ENCODE results near the gene CKS1B. TPM values are rescaled to one million over a fixed set of nuclear protein-coding genes. Genes with fewer than 3 reads are reported as not detected.
"Not testable (repeated sequence)": the region's sequence is repeated elsewhere in the genome, so short reads cannot be mapped to it uniquely, and the experiment has no call there.

Gene CKS1B
- total RNA-seq, 1 donor from 2014 or later: 23.2 TPM

DNA sequence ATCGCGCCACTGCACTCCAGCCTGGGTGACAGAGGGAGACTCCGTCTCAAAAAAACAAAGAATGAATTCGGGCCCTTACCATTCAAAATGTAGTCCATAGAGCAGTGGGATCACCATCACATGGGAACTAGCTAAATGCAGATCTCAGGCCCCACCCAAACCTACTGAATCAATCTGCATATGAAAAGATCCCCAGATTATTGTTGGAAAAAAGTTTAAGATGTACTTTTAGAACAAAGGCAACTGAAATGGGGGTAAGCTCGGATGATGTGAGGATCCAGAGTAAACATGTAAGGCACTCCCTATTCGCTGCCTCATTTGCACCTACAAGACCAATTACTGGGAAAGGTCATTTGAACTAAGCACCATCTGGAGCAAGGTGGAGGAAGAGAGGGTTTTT is 7.9 kb downstream of the CKS1B start:
- Mint-ChIP-seq H3K4me1 (ENCODE audit: low read depth) (peaks cover 8% of the 10 kb centered on the region), H3K27ac (ENCODE audit: unreplicated experiment) (no peak overlapping the region), H3K27me3 (ENCODE audit: low read depth) (no peaks in the 10 kb centered on the region), H3K9me3 (ENCODE audit: low read depth) (no peaks in the 10 kb centered on the region), H3K4me3 (ENCODE audit: unreplicated experiment) (no peak overlapping the region), H3K36me3 (ENCODE audit: low read depth) (no peaks in the 10 kb centered on the region)
- no peak for DNase-seq (ENCODE audit: low spot score)
- TF ChIP-seq, protein P1, sequence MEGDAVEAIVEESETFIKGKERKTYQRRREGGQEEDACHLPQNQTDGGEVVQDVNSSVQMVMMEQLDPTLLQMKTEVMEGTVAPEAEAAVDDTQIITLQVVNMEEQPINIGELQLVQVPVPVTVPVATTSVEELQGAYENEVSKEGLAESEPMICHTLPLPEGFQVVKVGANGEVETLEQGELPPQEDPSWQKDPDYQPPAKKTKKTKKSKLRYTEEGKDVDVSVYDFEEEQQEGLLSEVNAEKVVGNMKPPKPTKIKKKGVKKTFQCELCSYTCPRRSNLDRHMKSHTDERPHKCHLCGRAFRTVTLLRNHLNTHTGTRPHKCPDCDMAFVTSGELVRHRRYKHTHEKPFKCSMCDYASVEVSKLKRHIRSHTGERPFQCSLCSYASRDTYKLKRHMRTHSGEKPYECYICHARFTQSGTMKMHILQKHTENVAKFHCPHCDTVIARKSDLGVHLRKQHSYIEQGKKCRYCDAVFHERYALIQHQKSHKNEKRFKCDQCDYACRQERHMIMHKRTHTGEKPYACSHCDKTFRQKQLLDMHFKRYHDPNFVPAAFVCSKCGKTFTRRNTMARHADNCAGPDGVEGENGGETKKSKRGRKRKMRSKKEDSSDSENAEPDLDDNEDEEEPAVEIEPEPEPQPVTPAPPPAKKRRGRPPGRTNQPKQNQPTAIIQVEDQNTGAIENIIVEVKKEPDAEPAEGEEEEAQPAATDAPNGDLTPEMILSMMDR (IDR thresholded peaks at IDR 0.05): no peak

DNA sequence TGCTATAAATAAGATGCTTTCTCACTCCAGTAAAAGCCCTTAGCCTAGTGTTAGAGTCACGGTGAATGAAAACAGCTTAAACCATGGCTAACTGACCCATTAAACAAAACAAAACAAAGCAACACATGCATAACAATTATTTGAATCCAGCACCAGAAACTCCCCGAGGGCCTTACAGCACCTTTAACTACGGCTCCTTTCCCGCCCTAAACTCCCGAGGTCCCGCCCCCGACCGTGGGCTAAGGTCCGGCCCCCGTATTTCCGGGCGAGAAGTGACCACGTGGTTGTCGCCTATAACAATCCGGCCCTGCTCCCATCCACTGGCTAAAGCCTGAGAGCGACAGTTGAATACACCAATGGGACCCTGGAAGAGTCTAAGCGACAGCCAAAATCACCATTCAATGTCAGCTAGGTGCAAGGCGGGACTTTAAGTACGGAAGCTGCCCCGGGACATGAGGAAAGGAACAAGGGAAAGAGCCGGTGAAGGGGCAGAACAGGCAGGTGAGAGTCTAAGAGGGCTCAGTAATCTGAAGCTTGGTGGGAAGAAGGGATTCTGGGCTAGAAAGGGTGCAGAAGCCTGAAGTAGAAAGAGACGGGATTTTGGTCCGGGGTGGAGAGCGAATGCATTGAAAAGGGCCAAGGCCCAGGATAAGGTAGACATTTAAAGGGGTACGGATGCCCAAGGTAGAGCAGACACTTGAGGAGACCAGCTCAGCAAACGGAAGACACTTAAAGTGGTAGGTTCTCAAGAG is 8.6 kb downstream of the CKS1B start, which contains the start of gene FLAD1:
FLAD1 (plus strand) TSS at position 448 of the 752 bp plus-strand sequence. CDS start 351 bp downstream, outside the sequence.
- peaks cover 6% of the 10 kb centered on the region for H3K4me1 Mint-ChIP-seq (ENCODE audit: low read depth)
- DNase-seq (ENCODE audit: low spot score): peak; percentile 96
- H3K36me3 Mint-ChIP-seq (ENCODE audit: low read depth): no peaks in the 10 kb centered on the region
- H3K27me3 Mint-ChIP-seq (ENCODE audit: low read depth): no peaks in the 10 kb centered on the region
- H3K27ac Mint-ChIP-seq (ENCODE audit: unreplicated experiment): no peak within 1 kb of the TSS
- TF ChIP-seq, protein P1 (IDR thresholded peaks at IDR 0.05): no peak
- H3K4me3 Mint-ChIP-seq (ENCODE audit: unreplicated experiment): no peak within 1 kb of the TSS
- no peaks in the 10 kb centered on the region for H3K9me3 Mint-ChIP-seq (ENCODE audit: low read depth)

DNA sequence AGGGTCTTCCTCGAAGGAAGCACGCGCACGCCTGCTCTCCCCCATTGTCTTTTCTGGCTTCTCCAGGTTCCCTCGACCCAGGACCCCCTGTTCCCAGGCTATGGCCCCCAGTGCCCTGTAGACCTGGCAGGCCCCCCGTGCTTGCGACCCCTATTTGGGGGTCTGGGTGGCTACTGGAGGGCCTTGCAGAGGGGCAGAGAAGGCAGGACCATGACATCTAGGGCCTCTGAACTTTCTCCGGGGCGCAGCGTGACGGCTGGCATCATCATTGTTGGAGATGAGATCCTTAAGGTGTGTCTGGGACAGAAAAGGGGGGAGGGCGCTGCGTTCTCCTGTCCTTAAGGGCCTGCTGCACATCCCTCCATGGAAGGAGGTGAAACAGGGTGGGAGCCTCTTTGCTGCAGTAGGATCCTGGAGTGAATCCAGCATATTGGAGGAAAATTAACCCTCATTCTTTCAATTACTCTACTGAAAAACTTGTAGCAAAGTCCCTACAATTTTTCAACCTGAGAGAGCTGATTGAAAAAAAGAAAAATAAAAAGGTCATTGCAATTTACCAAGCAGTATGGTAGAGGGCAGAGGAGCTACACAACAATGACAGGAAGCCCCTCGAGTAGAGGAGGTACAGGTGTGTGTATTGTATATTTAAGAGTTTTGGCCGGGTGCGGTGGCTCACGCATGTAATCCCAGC is 9.4 kb downstream of the CKS1B start:
- Mint-ChIP-seq H3K36me3 (ENCODE audit: low read depth) (peaks cover 3% of the 10 kb centered on the region), H3K9me3 (ENCODE audit: low read depth) (no peaks in the 10 kb centered on the region), H3K27ac (ENCODE audit: unreplicated experiment) (no peak overlapping the region), H3K4me1 (ENCODE audit: low read depth) (peaks cover 6% of the 10 kb centered on the region), H3K4me3 (ENCODE audit: unreplicated experiment) (no peak overlapping the region), H3K27me3 (ENCODE audit: low read depth) (no peaks in the 10 kb centered on the region)
- TF ChIP-seq, protein P1 (IDR thresholded peaks at IDR 0.05): no peak
- peak; percentile 58 for DNase-seq (ENCODE audit: low spot score)

DNA sequence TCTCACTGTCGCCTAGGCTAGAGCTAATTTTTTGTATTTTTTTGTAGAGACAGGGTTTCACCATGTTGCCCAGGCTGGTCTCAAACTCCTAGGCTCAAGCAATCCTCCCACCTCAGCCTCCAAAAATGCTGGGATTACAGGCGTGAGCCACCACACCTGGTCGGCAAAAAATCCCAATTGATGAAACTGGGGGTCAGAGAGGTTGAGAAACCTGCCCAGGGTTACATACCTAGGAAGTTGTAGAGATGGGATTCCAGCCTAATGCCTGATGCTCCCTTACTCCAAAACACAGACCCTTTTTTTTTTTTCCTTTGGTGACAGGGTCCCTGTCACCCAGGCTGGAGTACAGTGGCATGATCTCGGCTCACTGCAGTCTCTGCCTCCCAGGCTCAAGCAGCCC is 12.3 kb downstream of the CKS1B start:
- H3K27ac Mint-ChIP-seq (ENCODE audit: unreplicated experiment); H3K27me3 Mint-ChIP-seq (ENCODE audit: low read depth); H3K36me3 Mint-ChIP-seq (ENCODE audit: low read depth); H3K4me3 Mint-ChIP-seq (ENCODE audit: unreplicated experiment); H3K4me1 Mint-ChIP-seq (ENCODE audit: low read depth); DNase-seq (ENCODE audit: low spot score); H3K9me3 Mint-ChIP-seq (ENCODE audit: low read depth): not testable (repeated sequence)

DNA sequence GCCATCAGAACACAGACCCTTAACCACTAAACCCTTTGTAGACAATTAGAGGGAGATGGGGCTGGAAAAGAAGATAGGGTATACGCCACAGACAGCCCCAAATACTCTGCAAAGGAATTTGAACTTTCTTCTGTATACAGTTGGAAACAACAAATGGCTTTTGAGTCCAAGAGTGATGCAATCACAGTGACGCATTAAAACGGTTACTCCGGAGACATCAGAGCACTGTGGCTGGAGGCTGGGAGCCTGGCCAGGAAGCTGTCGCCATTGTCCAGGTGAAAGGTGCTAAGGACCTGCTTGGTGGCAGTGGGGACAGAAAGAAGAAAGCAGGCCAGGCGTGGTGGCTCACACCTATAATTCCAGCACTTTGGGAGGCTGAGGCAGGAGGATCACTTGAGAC is 12.8 kb downstream of the CKS1B start:
- H3K4me3 Mint-ChIP-seq (ENCODE audit: unreplicated experiment): no peak overlapping the region
- H3K36me3 Mint-ChIP-seq (ENCODE audit: low read depth): peaks cover 7% of the 10 kb centered on the region
- no peaks in the 10 kb centered on the region for H3K27me3 Mint-ChIP-seq (ENCODE audit: low read depth)

More for the DNA sequence above, 12.8 kb downstream of the CKS1B start:
- Mint-ChIP-seq H3K27ac (ENCODE audit: unreplicated experiment) (no peak overlapping the region), H3K4me1 (ENCODE audit: low read depth) (peaks cover 6% of the 10 kb centered on the region), H3K9me3 (ENCODE audit: low read depth) (no peaks in the 10 kb centered on the region)
- TF ChIP-seq, protein P1 (IDR thresholded peaks at IDR 0.05): no peak
- DNase-seq (ENCODE audit: low spot score): no peak

All from chondrocyte (in vitro differentiated cells).